Coronary artery (tissue), 2 donors: Measurements from ENCODE around the gene ASAP3.

Experiments used
- DNase-seq: peaks from one replicate; pipeline ENCODE4 v3.0.0-alpha.2; 2017; ENCODE audit warnings: low spot score
- H3K27ac ChIP-seq, 2 donors: fragments of 200-600 bp; sonication (generic); one replicate each; pipeline ENCODE4 v1.5.1; 2016 to 2019
- H3K4me3 ChIP-seq: fragments of 200-600 bp; sonication (generic); 2 replicates; pipeline ENCODE4 v1.5.1; 2016; ENCODE audit warnings: mild to moderate bottlenecking, moderate library complexity
- CTCF ChIP-seq: fragments of 200-600 bp; sonication (generic); IDR thresholded peaks from one replicate; pipeline ENCODE4 v1.5.1; 2019; ENCODE audit warnings: antibody characterized with exemption

Gene ASAP3

DNA sequence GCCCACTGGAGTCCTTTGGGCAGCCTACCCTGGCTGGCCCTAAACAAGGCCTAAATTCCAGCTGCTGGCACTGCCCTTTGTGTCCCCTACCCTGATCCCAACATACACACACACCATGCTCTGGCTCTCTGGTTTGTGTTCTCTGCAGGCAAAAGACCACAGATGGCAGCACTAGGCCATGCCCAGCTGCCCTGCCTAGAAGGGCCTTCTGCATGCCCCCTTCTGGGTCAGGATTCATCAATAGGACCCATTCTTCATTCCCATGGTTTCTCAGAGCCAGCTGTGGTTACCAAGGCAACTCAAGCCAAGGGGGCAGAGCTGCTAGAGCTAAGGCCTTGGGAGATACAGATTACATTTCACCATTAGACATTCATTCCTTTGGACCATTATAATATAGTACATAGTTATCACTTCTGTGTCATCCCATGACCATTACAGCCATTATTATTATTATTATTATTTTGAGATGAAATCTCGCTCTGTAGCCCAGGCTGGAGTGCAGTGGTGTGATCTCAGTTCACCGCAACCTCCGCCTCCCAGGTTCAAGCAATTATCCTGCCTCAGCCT is 17.5 kb downstream of the ASAP3 start:
- Histone ChIP-seq H3K27ac (no peak overlapping the region), H3K4me3 (no peak overlapping the region)
- DNase-seq, result no peak
- TF ChIP-seq CTCF, result no peak

DNA sequence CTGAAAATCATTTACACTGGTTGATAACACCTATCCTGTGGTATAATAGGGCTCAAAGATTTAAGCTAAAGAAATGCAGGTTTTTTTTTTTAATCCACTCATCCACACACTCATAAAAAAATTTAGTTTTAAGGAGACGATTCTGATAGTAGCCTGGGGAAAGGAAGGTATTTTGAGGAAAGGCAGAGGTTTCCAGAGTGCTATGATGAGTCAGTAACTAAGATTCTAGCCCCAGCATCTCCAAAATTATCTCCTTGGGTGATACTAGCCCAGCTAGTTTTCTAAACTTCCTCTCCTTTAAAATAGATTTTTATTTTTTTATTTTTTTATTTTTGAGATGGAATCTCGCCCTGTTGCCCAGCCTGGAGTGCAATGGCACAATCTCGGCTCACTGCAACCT is 20.7 kb downstream of the ASAP3 start:
- H3K27ac ChIP-seq, result no peak overlapping the region
- DNase-seq, result no peak
- no peak for TF ChIP-seq CTCF
- no peak overlapping the region for H3K4me3 ChIP-seq

GRCh38 chr1:23462766-23463165 is 21.2 kb downstream of the ASAP3 start:
- TF ChIP-seq CTCF, result no peak
- Histone ChIP-seq H3K27ac (no peak overlapping the region), H3K4me3 (no peak overlapping the region)
- no peak for DNase-seq

GRCh38 chr1:23461050-23461449 is 22.9 kb downstream of the ASAP3 start:
- TF ChIP-seq CTCF, result no peak
- DNase-seq, result no peak
- Histone ChIP-seq H3K4me3 (no peak overlapping the region), H3K27ac (no peak overlapping the region)

DNA sequence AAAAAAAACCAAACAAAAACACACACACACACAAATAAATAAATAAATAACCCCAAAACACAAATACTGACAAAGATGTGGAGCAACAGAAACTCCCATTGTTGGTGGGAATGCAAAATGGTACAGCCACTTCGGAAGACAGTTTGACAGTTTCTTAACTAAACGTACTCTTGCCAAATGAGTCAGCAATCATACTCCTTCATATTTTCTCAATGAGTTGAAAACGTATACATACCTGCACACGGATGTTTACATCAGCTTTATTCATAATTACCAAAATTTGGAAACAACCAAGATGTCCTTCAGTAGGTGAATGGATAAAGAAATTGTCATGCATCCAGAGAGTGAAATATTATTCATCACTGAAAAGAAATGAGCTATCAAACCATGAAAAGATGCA is 23.5 kb downstream of the ASAP3 start:
- TF ChIP-seq CTCF, result no peak

GRCh38 chr1:23459338-23459757 is 24.6 kb downstream of the ASAP3 start:
- DNase-seq, result no peak
- no peak for TF ChIP-seq CTCF
- Histone ChIP-seq H3K4me3 (no peak overlapping the region), H3K27ac (no peak overlapping the region)

More for the DNA sequence above, 23.5 kb downstream of the ASAP3 start:
- Histone ChIP-seq H3K4me3 (no peak overlapping the region), H3K27ac (no peak overlapping the region)
- no peak for DNase-seq

GRCh38 chr1:23456226-23456625 is 27.8 kb downstream of the ASAP3 start:
- H3K27ac ChIP-seq, result peak overlapping the region in 1 of 2 donors; percentile 54
- no peak for DNase-seq
- no peak for TF ChIP-seq CTCF
- no peak overlapping the region for H3K4me3 ChIP-seq
